Spleen (tissue), 7 donors: ENCODE measurements around the gene TYRO3.

ENCODE experiments used
- POLR2A ChIP-seq, 3 donors: fragments of 450-650 bp; IDR thresholded peaks; one replicate each; pipeline ENCODE4 v1.5.1; 2017; ENCODE audit warnings: antibody characterized with exemption in 3 of 3, mild to moderate bottlenecking in 1 of 3
- POLR2AphosphoS5 ChIP-seq, 3 donors: sonication (generic); formaldehyde crosslinking; IDR thresholded peaks; one replicate each; pipeline ENCODE4 v1.5.1; 2017; ENCODE audit warnings: antibody characterized with exemption in 3 of 3
- TF ChIP-seq, protein P1 (sequence below), 11 experiments: fragments of 200-600 bp in 7 of 11; fragments of 450-650 bp in 4 of 11; sonication (generic) in 4 of 11; IDR thresholded peaks in 8 of 11; conservative IDR thresholded peaks in 3 of 11; 1 replicate in 7 of 11; 2 replicates in 4 of 11; pipeline versions ENCODE4 v1.4.0 to v1.8.0; 2016 to 2021; ENCODE audit warnings: antibody characterized with exemption in 11 of 11, inconsistent platforms in 4 of 11, mild to moderate bottlenecking in 1 of 11
- donor health status: DM: no; HTN: no; CAD: no; lungs with moderate emphysema.
- donor health status: DM: no; HTN: no; CAD: no.
- donor health status: DM: no; HTN: no; CAD: no.

- TF ChIP-seq, protein P1, sequence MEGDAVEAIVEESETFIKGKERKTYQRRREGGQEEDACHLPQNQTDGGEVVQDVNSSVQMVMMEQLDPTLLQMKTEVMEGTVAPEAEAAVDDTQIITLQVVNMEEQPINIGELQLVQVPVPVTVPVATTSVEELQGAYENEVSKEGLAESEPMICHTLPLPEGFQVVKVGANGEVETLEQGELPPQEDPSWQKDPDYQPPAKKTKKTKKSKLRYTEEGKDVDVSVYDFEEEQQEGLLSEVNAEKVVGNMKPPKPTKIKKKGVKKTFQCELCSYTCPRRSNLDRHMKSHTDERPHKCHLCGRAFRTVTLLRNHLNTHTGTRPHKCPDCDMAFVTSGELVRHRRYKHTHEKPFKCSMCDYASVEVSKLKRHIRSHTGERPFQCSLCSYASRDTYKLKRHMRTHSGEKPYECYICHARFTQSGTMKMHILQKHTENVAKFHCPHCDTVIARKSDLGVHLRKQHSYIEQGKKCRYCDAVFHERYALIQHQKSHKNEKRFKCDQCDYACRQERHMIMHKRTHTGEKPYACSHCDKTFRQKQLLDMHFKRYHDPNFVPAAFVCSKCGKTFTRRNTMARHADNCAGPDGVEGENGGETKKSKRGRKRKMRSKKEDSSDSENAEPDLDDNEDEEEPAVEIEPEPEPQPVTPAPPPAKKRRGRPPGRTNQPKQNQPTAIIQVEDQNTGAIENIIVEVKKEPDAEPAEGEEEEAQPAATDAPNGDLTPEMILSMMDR (IDR thresholded peaks at IDR 0.05 in 8 of 11, conservative IDR thresholded peaks at IDR 0.05 in 3 of 11), result no peak
- TF ChIP-seq POLR2AphosphoS5 (IDR thresholded peaks at IDR 0.05) (no peak), POLR2A (IDR thresholded peaks at IDR 0.05) (no peak)
Measured at GRCh38 chr15:41581110-41581509, 22.1 kb downstream of the TYRO3 start.
